Hematopoietic multipotent progenitor cell treated with erythropoietin and hydrocortisone succinate and interleukin-3 and kit ligand, for 17 days (in vitro differentiated cells): ENCODE measurements around the gene ALK.
"Not testable (repeated sequence)": the region's sequence is repeated elsewhere in the genome, so short reads cannot be mapped to it uniquely, and the experiment has no call there.

ENCODE experiments used
- DNase-seq: peaks from one replicate; pipeline ENCODE4 v3.0.0-alpha.2; 2015; ENCODE audit warnings: low spot score

The ALK gene

DNA sequence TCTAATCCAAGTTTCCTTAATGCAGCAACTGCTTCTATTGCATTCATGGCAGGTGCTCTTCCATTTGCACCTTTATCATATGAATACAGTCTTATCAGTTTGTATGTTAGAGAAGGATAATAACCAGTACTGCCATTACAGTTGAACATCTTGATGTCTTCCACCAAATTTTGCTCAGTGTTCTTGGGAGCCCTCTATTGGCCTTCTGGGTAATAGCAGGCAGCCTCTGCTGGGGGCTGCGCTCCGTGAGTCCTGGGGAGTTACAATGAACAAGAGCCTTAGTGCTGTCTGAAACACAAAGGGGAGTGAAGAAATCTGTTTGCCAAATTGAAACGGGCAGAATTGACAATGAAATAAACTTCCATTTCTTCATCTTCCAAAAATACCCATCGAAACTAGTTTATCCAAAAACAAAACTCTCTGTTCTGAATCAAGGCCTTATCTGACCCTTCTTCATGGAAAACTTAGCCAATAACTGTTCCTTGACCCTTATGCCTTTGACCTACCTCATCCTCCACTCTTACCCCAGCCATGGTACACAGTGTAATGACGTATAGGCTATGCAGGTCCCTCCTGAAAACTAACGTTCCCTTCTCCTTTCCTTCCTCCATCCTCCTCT, 79.9 kb downstream of the ALK start:
- peak; percentile 20 for DNase-seq

- no peak for DNase-seq
Observed at GRCh38 chr2:29839306-29839705, 82.1 kb downstream of the ALK start.

DNA sequence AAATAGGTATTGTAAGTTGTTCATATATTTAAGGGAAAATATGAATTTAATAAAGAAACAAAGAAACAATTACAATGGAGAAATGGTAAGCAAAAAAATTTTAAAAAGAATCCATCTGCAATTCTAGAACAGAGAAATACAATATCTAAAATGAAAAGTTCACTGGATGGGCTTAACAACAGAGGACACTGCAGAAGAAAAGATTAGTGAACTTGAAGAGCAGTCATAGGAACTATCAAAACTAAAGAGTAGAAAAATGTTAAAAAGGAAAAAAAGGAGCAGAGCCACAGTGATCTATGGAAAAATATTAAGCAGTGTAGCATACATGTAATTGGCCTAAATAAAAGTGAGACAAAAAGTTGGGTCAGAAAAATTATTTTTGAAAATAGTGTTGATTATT, 83.5 kb downstream of the ALK start:
- no peak for DNase-seq

GRCh38 chr2:29834624-29835023, 86.8 kb downstream of the ALK start:
- DNase-seq: no peak

- no peak for DNase-seq
Observed at GRCh38 chr2:29834036-29834540, 87.3 kb downstream of the ALK start.

GRCh38 chr2:29831560-29831959, 89.8 kb downstream of the ALK start:
- DNase-seq: no peak

DNA sequence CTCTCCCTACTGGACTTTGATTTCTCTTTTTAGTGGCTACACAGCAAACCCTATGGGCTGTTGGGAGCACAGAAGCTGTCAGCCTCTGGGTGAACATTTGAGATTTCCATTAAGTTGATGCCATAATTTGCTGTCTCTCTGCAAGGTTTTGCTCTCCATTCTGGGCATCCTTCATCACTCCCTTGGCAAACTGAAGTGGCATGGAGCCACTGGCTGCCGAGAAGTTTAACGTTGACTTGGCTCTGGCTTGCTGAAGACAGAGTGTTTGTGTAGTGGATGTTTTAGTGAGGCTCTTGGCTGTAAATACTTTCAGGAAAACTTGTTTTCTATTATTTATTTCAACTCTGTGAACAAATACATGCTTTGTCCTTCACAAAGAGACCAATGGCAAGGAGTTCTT, 91.5 kb downstream of the ALK start:
- no peak for DNase-seq

DNA sequence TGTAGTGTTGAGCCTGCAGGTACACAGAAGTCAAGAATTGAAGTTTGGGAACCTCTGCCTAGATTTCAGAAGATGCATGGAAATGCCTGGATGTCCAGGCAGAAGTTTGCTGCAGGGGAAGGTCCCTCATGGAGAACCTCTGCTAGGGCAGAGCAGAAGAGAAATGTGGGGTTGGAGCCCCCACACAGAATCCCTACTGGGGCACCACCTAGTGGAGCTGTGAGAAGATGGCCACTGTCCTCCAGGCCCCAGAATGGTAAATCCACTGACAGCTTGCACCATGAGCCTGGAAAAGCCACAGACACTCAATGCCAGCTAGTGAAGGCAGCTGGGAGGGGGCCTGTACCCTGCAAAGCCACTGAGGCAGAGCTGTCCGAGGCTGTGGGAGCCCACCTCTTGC, 97.2 kb downstream of the ALK start:
- not testable (repeated sequence) for DNase-seq

GRCh38 chr2:29821591-29821990, 99.8 kb downstream of the ALK start:
- no peak for DNase-seq

DNA sequence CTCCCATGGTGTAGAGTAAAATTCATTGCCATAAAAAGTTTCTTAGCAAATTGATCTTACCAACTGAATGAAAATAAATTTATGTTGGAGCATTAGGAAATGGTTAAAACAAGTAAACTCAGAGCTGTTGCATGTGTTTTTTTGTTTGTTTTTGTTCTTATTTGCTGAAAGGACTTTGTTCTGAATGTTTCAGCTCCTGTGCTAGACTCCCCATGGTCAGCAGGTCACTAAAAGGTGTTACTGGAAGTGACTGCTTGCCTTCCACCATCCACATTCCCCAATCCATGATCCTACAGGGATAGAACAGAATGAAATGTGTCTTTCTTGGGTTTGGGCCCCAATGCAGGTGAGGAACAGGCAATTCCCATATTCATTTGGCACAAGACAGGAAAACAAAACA, 101.8 kb downstream of the ALK start:
- no peak for DNase-seq

DNA sequence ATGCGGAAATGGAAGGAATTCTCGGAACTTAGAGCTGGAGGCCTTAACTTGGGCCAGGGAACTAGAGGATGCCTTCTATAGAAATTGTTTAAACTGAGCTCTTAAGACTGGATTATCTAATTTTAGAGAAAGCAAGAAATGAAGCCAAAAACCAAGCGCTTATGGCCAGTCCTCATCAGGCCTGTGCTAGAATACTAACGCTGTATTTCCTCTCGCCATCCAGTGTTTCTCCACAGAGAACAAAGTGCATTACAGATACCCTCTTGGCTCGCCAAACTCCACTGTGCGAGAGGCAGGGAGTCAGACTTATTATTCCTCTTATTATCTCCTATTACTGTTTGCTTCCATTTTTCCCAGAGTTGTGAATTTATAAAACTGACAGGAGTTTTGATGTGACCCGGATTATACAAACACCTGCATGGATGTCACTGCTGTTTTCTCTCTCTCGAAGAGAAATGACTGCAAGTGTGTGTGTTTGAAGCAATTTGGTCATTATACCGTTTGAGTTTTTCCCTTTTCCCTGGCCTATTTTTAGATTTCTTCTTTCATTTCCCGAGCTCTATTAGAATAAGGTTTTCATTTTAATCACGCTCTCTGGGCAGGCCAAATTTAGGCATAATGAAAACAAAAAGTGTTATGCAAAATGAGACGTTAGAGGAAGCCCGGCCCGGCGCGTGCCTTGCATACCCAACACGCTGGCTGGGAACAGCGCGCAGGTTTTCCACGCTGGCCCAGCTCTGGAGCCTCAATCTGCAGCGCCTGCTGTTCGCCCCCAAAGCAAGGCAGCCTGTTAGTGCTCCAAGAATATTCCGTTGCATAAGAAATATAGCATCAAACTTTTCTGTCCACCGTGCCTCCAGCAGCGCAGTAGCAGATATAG, 103.3 kb downstream of the ALK start:
- no peak for DNase-seq

- no peak for DNase-seq
Observed at GRCh38 chr2:29817299-29817698, 104.1 kb downstream of the ALK start.

DNA sequence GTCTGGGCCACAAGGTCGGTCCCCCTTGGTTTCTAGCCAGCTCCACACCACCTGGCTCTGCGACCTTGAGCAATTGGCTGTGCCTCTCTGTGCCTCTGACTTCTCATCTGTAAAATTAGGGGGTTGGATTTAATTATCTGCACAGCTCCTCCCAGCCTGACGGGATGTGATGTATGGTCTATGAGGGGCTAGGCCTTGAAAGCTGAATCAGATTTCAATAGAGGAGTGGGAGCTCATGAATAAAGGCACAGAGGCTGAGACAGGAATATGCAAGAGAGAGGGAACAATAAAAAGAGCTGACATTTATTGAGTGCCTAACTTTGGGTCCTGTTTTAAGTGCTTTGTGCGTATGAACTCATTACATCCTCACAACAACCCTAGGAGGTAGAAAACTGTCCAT, 104.7 kb downstream of the ALK start:
- DNase-seq: no peak

- no peak for DNase-seq
Observed at GRCh38 chr2:29811378-29811777, 110.0 kb downstream of the ALK start.

DNA sequence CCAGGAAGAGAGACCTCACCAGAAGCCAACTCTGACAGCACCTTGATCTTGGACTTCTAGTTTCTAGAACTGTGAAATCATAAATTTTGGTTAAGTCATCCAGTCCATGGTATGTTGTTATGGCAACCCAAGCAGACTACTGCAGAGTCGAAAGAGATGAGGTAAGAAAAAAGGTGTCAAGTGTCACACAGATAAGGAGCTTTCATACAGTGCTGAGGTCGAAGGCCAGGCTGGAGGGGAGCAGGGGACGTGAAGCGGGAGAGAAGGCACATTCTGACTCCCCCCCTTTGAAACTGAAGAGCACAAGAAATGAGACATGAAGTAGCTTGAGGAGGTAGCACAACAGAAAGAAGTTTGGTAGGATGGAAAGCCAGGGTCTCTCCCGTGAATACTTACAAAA, 110.4 kb downstream of the ALK start:
- DNase-seq: no peak

GRCh38 chr2:29808321-29808720, 113.1 kb downstream of the ALK start:
- DNase-seq: no peak

- DNase-seq: no peak
Observed at GRCh38 chr2:29807082-29807481, 114.3 kb downstream of the ALK start.

- DNase-seq: no peak
Observed at GRCh38 chr2:29806461-29806860, 114.9 kb downstream of the ALK start.

DNA sequence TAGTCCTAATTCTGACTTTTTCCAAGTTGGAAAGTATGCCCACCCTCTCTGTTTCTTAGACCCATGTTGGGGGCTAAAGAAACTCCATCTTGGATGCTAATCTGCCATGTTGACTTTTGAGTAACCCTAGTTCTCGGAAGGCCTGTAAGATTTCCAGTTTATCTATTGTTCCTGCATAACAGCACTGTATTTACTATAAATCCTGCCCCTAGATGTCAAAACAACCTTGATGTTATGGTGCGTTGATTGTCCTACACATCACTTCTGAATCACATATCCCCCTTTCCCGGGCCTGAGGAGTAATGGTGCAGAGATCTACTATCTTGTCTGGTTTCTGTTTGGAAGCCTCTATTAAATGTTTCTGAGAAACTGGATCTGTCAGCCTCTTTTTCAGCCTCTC, 116.7 kb downstream of the ALK start:
- DNase-seq: no peak

- no peak for DNase-seq
Observed at GRCh38 chr2:29803537-29803936, 117.8 kb downstream of the ALK start.

GRCh38 chr2:29802986-29803385, 118.4 kb downstream of the ALK start:
- no peak for DNase-seq

DNA sequence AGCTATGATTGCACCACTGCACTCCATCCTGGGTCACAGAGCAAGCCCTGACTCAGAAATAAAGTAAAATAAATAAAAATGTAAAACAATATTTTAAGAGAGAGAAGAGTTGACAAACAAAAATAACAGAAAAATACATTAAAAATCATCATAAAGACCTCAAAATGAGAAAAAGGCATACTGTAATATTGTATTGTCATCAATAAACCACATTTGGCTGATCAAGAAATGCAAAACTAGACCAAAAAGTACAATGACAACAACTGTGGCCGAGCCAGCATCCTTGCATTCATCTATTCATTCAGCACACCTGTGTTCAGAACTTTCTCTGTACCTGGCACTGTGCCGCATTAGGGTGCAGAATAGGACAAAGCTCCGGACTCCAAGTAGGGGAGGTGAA, 121.8 kb downstream of the ALK start:
- DNase-seq: no peak

DNA sequence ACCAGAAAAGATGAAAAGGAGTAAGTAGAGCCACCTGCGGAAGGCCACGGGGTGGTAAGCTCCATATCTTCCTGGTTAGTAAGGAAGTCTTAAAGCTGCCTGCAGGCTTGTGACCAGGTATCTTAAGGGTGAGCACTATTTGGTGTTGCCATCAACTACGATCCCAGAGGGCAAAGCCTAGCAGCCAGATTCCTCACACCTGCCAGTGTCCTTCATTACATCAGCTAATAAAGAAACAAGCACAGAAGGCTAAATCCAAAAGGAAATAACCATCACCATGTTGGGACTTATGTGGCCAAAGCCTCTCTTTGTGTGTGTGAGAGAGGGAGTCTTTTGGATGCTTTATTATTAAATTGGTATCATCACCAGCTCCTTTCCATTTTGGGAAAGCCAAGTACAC, 123.5 kb downstream of the ALK start:
- DNase-seq: no peak

- no peak for DNase-seq
Observed at GRCh38 chr2:29796446-29796845, 124.9 kb downstream of the ALK start.
